Breast epithelium (tissue), 3 donors: Measurements from ENCODE around the gene ZNF420.
A peak's percentile ranks its signal among the peaks of the same experiment; 100 is the strongest.

Source experiments
- CTCF ChIP-seq, 3 donors: fragments of 450-650 bp; IDR thresholded peaks; one replicate each; pipeline ENCODE4 v1.5.1; 2016 to 2017; ENCODE audit warnings: antibody characterized with exemption in 3 of 3, mild to moderate bottlenecking in 3 of 3, moderate library complexity in 3 of 3
- POLR2A ChIP-seq: fragments of 450-650 bp; IDR thresholded peaks from one replicate; pipeline ENCODE4 v1.6.1; 2016; ENCODE audit warnings: antibody characterized with exemption, mild to moderate bottlenecking, moderate library complexity
- POLR2AphosphoS5 ChIP-seq, 3 donors: sonication (generic); formaldehyde crosslinking; IDR thresholded peaks; one replicate each; pipeline ENCODE4 v1.6.1; 2017; ENCODE audit warnings: antibody characterized with exemption in 3 of 3

GRCh38 chr19:37077934-37078716 is at the start of gene ZNF420:
- TF ChIP-seq CTCF (IDR thresholded peaks at IDR 0.05): no peak
- TF ChIP-seq POLR2AphosphoS5 (IDR thresholded peaks at IDR 0.05): peak; percentile 50 to 78 (median 54)
- TF ChIP-seq POLR2A: peak; percentile 20
